IPS-20b (cell line): ENCODE data around the gene C3orf52.
A peak's percentile ranks its signal among the peaks of the same experiment; 100 is the strongest.

ENCODE experiments used
- H3K27ac ChIP-seq: one replicate; pipeline ENCODE4 v1.5.1; 2013; ENCODE audit warnings: low read length
- H3K27me3 ChIP-seq: 2 replicates; pipeline ENCODE4 v1.6.1; 2013; ENCODE audit warnings: mild to moderate bottlenecking, low read length, inconsistent platforms; ENCODE audit not compliant: insufficient read depth
- H3K36me3 ChIP-seq: 2 replicates; pipeline ENCODE4 v1.6.1; 2013; ENCODE audit warnings: low read depth, mild to moderate bottlenecking, inconsistent platforms, low read length, moderate library complexity; ENCODE audit not compliant: insufficient read depth
- H3K4me1 ChIP-seq: 2 replicates; pipeline ENCODE4 v1.6.1; 2013; ENCODE audit warnings: mild to moderate bottlenecking, control low read depth, inconsistent platforms, low read length, moderate library complexity; ENCODE audit not compliant: insufficient read depth
- H3K4me3 ChIP-seq: 2 replicates; pipeline ENCODE4 v1.5.1; 2013; ENCODE audit warnings: mild to moderate bottlenecking, low read length, inconsistent platforms
- H3K9ac ChIP-seq: 2 replicates; pipeline ENCODE4 v1.6.1; 2013; ENCODE audit warnings: low read depth, mild to moderate bottlenecking, inconsistent platforms, low read length, moderate library complexity
- H3K9me3 ChIP-seq: 2 replicates; pipeline ENCODE4 v1.6.1; 2013; ENCODE audit warnings: mild to moderate bottlenecking, low read depth, low read length, inconsistent platforms; ENCODE audit not compliant: insufficient read depth

Gene C3orf52

GRCh38 chr3:112087746-112088145 lies 1.6 kb downstream of the C3orf52 start:
- H3K4me3 ChIP-seq: peak overlapping the region; percentile 89; the same call in 1 of the 2 replicates
- H3K36me3 ChIP-seq: no peaks in the 10 kb centered on the region
- no peak overlapping the region for H3K27ac ChIP-seq
- peaks cover 31% of the 10 kb centered on the region for H3K27me3 ChIP-seq
- H3K9ac ChIP-seq: no peak overlapping the region; the same call in 1 of the 2 replicates
- peaks cover 17% of the 10 kb centered on the region for H3K4me1 ChIP-seq
- H3K9me3 ChIP-seq: no peaks in the 10 kb centered on the region

DNA sequence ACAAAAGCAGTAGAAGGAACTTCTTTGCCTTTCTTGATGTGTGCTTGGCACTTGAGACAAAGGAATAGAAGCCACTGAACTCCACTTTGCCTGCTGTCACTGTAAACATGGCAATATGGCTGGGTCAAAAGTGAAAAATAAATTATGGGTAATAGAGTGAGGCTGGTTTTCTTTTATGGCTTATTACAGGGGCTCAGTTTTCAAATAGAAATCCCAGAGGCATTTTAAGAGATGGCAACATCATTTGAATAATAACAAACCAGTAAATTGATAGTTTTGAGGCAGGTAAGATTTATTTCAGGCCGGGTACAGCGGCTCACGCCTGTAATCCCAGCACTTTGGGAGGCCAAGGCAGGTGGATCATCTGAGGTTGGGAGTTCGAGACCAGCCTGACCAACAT lies 2.8 kb downstream of the C3orf52 start:
- peaks cover 29% of the 10 kb centered on the region for H3K27me3 ChIP-seq
- H3K4me1 ChIP-seq: peaks cover 24% of the 10 kb centered on the region
- H3K27ac ChIP-seq: no peak overlapping the region
- no peak overlapping the region for H3K4me3 ChIP-seq
- no peaks in the 10 kb centered on the region for H3K36me3 ChIP-seq
- H3K9ac ChIP-seq: no peak overlapping the region
- no peaks in the 10 kb centered on the region for H3K9me3 ChIP-seq

DNA sequence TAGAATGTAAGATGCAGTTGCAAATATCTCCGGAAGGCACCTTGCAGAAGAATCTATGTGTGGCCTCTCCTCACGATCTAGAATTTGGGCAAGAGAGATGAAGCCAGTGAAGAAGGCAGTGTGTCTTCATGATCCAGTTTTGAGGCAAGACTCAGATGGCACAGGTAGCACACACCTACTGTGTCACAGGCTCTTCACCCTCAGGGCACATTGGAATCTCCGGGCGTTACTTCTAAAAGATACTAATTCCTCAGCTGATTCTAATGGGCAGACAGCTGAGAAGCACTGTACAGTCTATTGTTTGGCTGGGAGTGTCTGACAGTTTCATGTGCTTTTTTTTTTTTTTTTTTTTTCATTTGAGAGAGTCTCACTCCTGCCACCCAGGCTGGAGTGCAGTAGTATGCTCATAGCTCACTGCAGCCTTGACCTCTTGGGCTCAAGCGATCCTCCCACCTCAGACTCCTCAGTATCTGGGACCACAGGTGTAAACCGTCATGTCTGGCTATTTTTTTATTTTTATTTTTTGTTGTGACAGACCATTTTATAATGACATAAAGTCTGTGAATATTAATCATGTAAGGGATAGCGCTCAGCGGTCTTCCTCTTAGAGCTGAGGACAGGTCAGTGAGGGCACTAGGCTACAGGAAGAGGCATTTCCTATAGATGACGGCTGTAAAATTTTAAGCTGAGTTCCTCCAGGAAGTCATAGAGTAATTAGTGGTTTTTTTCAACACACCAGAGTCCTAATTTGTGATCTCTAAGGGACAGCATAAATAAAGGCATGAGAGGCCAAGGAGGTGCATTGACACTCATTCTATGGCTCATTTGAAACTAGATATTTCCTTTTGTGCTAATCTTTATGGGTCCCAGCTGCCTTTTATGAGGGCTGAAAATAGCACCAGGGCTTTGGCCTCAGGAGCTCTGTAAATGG lies 4.0 kb downstream of the C3orf52 start:
- peaks cover 16% of the 10 kb centered on the region for H3K27me3 ChIP-seq

GRCh38 chr3:112090887-112091586 lies 4.8 kb downstream of the C3orf52 start:
- H3K27ac ChIP-seq: no peak overlapping the region
- H3K9me3 ChIP-seq: no peaks in the 10 kb centered on the region
- H3K36me3 ChIP-seq: no peaks in the 10 kb centered on the region; the same call in 1 of the 2 replicates
- H3K9ac ChIP-seq: no peak overlapping the region
- peaks cover 8% of the 10 kb centered on the region; the same call in 1 of the 2 replicates for H3K27me3 ChIP-seq
- H3K4me1 ChIP-seq: peaks cover 21% of the 10 kb centered on the region
- H3K4me3 ChIP-seq: no peak overlapping the region

More for the DNA sequence above, 4.0 kb downstream of the C3orf52 start:
- Histone ChIP-seq H3K36me3 (no peaks in the 10 kb centered on the region; the same call in 1 of the 2 replicates), H3K4me3 (no peak overlapping the region), H3K9ac (no peak overlapping the region), H3K27ac (no peak overlapping the region), H3K4me1 (peaks cover 21% of the 10 kb centered on the region), H3K9me3 (no peaks in the 10 kb centered on the region)

DNA sequence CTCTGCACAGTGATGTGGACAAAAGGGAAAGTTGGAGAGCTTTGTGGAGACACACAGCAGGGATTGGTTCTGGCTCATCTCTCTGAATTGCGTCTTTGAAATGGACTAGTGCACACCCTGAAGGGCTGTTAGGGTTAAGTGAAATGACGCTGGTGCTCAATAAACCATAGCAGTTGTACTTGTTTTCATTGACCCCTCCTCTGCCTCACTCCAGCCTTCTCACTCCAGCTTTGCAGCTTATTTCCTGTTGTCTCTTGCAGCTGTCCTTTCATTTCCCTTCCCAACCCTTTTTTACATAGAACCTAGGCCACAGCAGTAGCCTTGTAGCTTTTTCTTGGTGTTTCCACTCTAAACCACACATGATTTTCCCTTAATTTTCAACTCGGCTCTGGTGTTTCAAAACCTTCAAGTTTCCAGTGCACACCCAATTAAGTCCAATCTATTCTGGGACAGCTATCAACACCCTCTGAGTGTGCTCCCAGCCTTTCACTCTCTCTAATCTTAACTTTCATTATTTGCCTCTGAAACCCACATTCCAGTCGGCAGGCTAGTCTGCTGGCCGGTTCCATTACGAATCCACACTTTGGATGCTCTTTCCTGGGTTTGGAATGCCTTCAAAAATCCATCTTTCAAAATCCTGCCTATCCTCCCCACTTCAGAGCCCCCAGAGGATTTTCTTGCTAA lies 6.4 kb downstream of the C3orf52 start:
- no peaks in the 10 kb centered on the region; the same call in 1 of the 2 replicates for H3K36me3 ChIP-seq
- H3K27me3 ChIP-seq: peaks cover 3% of the 10 kb centered on the region; the same call in 1 of the 2 replicates
- H3K4me3 ChIP-seq: no peak overlapping the region
- H3K4me1 ChIP-seq: peaks cover 20% of the 10 kb centered on the region
- H3K9ac ChIP-seq: peak overlapping the region; percentile 30; the same call in 1 of the 2 replicates
- H3K9me3 ChIP-seq: no peaks in the 10 kb centered on the region
- H3K27ac ChIP-seq: no peak overlapping the region

DNA sequence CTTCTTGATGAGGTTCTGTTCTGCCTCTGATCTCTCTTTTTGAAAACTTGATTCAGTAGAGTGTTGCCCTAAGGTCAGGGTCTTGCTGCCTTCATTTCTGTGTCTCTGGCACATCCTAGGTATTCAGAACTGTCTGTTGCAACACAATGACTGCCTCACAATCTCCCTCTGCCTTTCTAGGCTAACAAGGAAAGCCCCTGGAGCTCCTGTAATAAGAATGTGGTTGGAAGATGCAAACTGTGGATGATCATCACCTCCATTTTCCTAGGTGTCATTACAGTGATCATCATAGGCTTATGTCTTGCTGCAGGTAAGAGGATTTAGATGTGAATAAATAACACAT lies 7.0 kb downstream of the C3orf52 start:
- H3K27ac ChIP-seq: no peak overlapping the region
- peak overlapping the region; percentile 30; the same call in 1 of the 2 replicates for H3K9ac ChIP-seq
- H3K27me3 ChIP-seq: no peaks in the 10 kb centered on the region; the same call in 1 of the 2 replicates
- no peaks in the 10 kb centered on the region for H3K9me3 ChIP-seq
- peaks cover 15% of the 10 kb centered on the region for H3K4me1 ChIP-seq
- H3K4me3 ChIP-seq: no peak overlapping the region
- no peaks in the 10 kb centered on the region; the same call in 1 of the 2 replicates for H3K36me3 ChIP-seq

DNA sequence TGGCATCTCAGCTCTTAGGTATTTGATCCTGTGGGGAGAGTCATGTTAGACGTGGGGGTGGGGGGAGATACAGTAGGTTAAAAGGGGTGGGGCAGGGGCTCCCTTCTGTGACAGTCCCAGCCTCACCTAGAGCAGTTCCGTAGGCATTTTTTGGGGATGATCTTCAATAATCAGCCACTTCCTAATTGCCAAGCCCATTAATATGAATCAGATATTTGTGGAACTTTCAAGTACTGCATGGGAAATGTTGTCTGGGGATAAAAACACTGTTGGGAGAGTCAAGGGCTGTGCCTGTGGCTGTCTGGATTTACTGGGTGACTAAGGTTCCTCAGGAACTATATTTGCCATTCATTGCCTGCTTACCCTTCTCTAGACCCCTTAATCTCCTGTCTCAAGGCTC lies 9.5 kb downstream of the C3orf52 start:
- H3K36me3 ChIP-seq: no peaks in the 10 kb centered on the region; the same call in 1 of the 2 replicates

DNA sequence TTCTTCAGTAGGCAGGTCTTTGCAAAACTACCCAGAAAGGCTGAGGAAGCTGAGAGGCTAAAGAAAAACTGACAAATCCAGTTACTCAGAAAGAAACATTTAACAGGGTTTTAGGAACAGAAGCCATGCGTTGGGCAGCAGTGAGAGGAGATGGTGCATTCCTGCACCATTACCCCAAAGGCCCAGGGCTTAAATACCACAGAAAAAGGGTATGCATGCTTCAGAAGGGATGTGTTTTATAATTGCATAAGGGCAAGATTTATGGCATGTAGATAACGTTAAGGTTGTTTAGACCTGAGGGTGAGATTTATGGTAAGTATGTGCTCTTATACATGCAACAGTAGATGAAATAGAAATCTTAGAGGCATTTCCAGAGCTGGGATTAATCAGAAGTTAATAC lies 10.0 kb downstream of the C3orf52 start:
- no peaks in the 10 kb centered on the region for H3K27me3 ChIP-seq
- no peak overlapping the region for H3K9ac ChIP-seq
- H3K9me3 ChIP-seq: no peaks in the 10 kb centered on the region
- peaks cover 14% of the 10 kb centered on the region for H3K4me1 ChIP-seq
- no peak overlapping the region for H3K27ac ChIP-seq
- no peaks in the 10 kb centered on the region; the same call in 1 of the 2 replicates for H3K36me3 ChIP-seq
- no peak overlapping the region for H3K4me3 ChIP-seq

More for the DNA sequence above, 9.5 kb downstream of the C3orf52 start:
- no peak overlapping the region for H3K27ac ChIP-seq
- H3K4me1 ChIP-seq: peaks cover 14% of the 10 kb centered on the region
- no peaks in the 10 kb centered on the region for H3K27me3 ChIP-seq
- H3K9ac ChIP-seq: no peak overlapping the region
- no peaks in the 10 kb centered on the region for H3K9me3 ChIP-seq
- H3K4me3 ChIP-seq: no peak overlapping the region

DNA sequence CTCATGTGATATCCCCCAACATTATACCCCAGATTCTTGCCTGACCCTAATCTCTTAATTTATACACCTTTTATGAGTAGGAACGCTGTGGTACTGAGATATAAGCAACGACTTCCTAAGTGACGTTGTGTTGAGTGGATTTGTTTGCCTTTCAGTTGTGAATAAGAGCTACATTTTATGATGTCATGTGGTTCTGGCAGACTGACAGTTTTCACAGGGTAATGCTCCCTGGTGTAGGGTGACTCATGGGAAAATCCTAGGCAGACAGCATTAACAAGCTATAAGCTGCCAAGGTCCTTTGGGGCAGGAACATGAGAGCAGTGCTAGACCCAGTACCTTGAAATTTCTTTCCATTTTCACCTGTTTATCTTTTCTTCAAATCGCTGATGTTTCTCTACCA lies 11.2 kb downstream of the C3orf52 start:
- no peaks in the 10 kb centered on the region for H3K9me3 ChIP-seq
- peaks cover 11% of the 10 kb centered on the region for H3K4me1 ChIP-seq
- H3K27me3 ChIP-seq: no peaks in the 10 kb centered on the region
- H3K4me3 ChIP-seq: no peak overlapping the region
- no peak overlapping the region for H3K27ac ChIP-seq
- no peaks in the 10 kb centered on the region; the same call in 1 of the 2 replicates for H3K36me3 ChIP-seq
- no peak overlapping the region for H3K9ac ChIP-seq

DNA sequence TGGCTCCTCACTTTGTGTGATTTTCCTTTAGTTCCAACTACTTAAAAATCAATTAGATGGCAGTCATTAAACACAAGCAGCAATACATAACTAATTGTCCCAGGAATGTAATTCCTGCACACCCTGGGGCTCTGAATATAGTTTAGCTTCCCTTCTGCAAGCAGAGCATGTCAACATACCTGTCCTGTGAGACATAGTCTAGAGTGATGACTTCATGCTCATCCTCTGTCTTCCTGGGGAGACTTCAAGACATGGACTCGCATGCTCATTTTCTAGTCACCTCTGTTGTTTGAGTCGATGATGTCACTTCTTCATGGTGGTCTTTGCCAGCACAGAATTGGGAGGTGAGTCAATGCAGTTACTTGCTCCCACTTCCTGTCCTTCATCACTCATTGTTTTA lies 15.7 kb downstream of the C3orf52 start:
- no peaks in the 10 kb centered on the region for H3K36me3 ChIP-seq
- no peaks in the 10 kb centered on the region for H3K9me3 ChIP-seq
- H3K4me3 ChIP-seq: no peak overlapping the region
- no peak overlapping the region for H3K27ac ChIP-seq
- no peaks in the 10 kb centered on the region for H3K4me1 ChIP-seq
- no peak overlapping the region for H3K9ac ChIP-seq
- H3K27me3 ChIP-seq: no peaks in the 10 kb centered on the region

- H3K9me3 ChIP-seq: no peaks in the 10 kb centered on the region
Measured at GRCh38 chr3:112104774-112105173, 18.6 kb downstream of the C3orf52 start.

More at GRCh38 chr3:112104774-112105173, 18.6 kb downstream of the C3orf52 start:
- Histone ChIP-seq H3K4me3 (no peak overlapping the region), H3K4me1 (no peaks in the 10 kb centered on the region), H3K27me3 (no peaks in the 10 kb centered on the region), H3K27ac (no peak overlapping the region), H3K9ac (no peak overlapping the region), H3K36me3 (no peaks in the 10 kb centered on the region)
